HEK293 (cell line): ENCODE results near the gene FAM180A.

Experiments
- CTCF ChIA-PET: fragments of 350-600 bp; formaldehyde crosslinking; extraction: SDS; loops from one replicate; lab custom pipeline; 2021; ENCODE audit warnings: antibody characterized with exemption; lab: Yijun Ruan, JAX
- POLR2A ChIA-PET: fragments of 300-600 bp; formaldehyde crosslinking; extraction: SDS; loops from one replicate; lab custom pipeline; 2020; ENCODE audit warnings: antibody characterized with exemption, inconsistent platforms; lab: Yijun Ruan, JAX
- H3K27ac ChIP-seq: fragments of 200-500 bp; sonication (Bioruptor generic); 2 replicates; pipeline ENCODE4 v1.5.1; 2014; ENCODE audit warnings: low read depth, low read length, control low read depth, inconsistent platforms; ENCODE audit errors: extremely low read depth
- H3K36me3 ChIP-seq, 2 experiments: fragments of 200-500 bp in 1 of 2; sonication (Bioruptor generic) in 1 of 2; 1 replicate in 1 of 2; 2 replicates in 1 of 2; pipeline ENCODE4 v1.5.1; 2014 to 2017; ENCODE audit warnings: inconsistent platforms in 2 of 2, low read length in 2 of 2; ENCODE audit not compliant: control insufficient read depth in 2 of 2, insufficient read depth in 1 of 2
- H3K4me1 ChIP-seq: fragments of 200-500 bp; sonication (Bioruptor generic); 2 replicates; pipeline ENCODE4 v1.5.1; 2014; ENCODE audit warnings: mild to moderate bottlenecking, low read length, inconsistent platforms; ENCODE audit not compliant: control insufficient read depth, insufficient read depth
- H3K4me3 ChIP-seq: 2 replicates; pipeline ENCODE4 v1.5.1; 2011; ENCODE audit warnings: low read depth, mild to moderate bottlenecking, control low read depth, low read length, moderate library complexity
- H3K9me3 ChIP-seq: fragments of 200-500 bp; sonication (Bioruptor generic); 2 replicates; pipeline ENCODE4 v1.5.1; 2014; ENCODE audit warnings: low read depth, low read length, inconsistent platforms; ENCODE audit not compliant: control insufficient read depth, insufficient read depth
- KLF16 ChIP-seq: fragments of 450-650 bp; formaldehyde crosslinking; IDR thresholded peaks from 2 replicates; pipeline ENCODE4 v1.5.1; 2017; ENCODE audit warnings: missing biosample characterization, missing genetic modification characterization
- MEIS1 ChIP-seq: sonication (generic); formaldehyde crosslinking; IDR thresholded peaks from 2 replicates; pipeline ENCODE4 v1.8.1; 2022; ENCODE audit warnings: missing genetic modification reagents, mild to moderate bottlenecking, borderline replicate concordance
- SP3 ChIP-seq: fragments of 450-650 bp; formaldehyde crosslinking; IDR thresholded peaks from 2 replicates; pipeline ENCODE4 v1.5.1; 2016; ENCODE audit warnings: missing biosample characterization, missing genetic modification characterization
- ZBTB21 ChIP-seq: fragments of 450-650 bp; formaldehyde crosslinking; IDR thresholded peaks from 2 replicates; pipeline ENCODE4 v1.5.1; 2017; ENCODE audit warnings: missing biosample characterization, missing genetic modification characterization
- ZBTB44 ChIP-seq: fragments of 450-650 bp; IDR thresholded peaks from 2 replicates; pipeline ENCODE4 v1.5.1; 2018; ENCODE audit warnings: missing biosample characterization, mild to moderate bottlenecking, missing genetic modification characterization
- ZFHX2 ChIP-seq: fragments of 450-650 bp; formaldehyde crosslinking; conservative IDR thresholded peaks from 2 replicates; pipeline ENCODE4 v1.5.1; 2016; ENCODE audit warnings: missing biosample characterization, missing genetic modification characterization
- ZFP37 ChIP-seq: fragments of 450-650 bp; formaldehyde crosslinking; IDR thresholded peaks from 2 replicates; pipeline ENCODE4 v1.5.1; 2016; ENCODE audit warnings: missing biosample characterization, missing genetic modification characterization
- ZNF148 ChIP-seq: fragments of 450-650 bp; formaldehyde crosslinking; IDR thresholded peaks from 2 replicates; pipeline ENCODE4 v1.5.0; 2017; ENCODE audit warnings: missing biosample characterization, missing genetic modification characterization, borderline replicate concordance
- ZNF19 ChIP-seq: fragments of 450-650 bp; formaldehyde crosslinking; IDR thresholded peaks from 2 replicates; pipeline ENCODE4; 2016; ENCODE audit warnings: missing biosample characterization, missing genetic modification characterization, low read depth
- ZNF23 ChIP-seq: fragments of 450-650 bp; formaldehyde crosslinking; IDR thresholded peaks from 2 replicates; pipeline ENCODE4 v1.5.1; 2016; ENCODE audit warnings: missing biosample characterization, missing genetic modification characterization, borderline replicate concordance
- ZNF280D ChIP-seq: fragments of 450-650 bp; formaldehyde crosslinking; IDR thresholded peaks from 2 replicates; pipeline ENCODE4 v1.5.1; 2016; ENCODE audit warnings: missing biosample characterization, missing genetic modification characterization
- ZNF311 ChIP-seq: fragments of 450-650 bp; formaldehyde crosslinking; IDR thresholded peaks from 2 replicates; pipeline ENCODE4 v1.5.1; 2017; ENCODE audit warnings: missing biosample characterization, missing genetic modification characterization, borderline replicate concordance
- ZNF366 ChIP-seq: fragments of 450-650 bp; formaldehyde crosslinking; conservative IDR thresholded peaks from 2 replicates; pipeline ENCODE4 v1.5.1; 2016; ENCODE audit warnings: missing biosample characterization, missing genetic modification characterization
- ZNF426 ChIP-seq: fragments of 450-650 bp; formaldehyde crosslinking; IDR thresholded peaks from 2 replicates; pipeline ENCODE4 v1.5.1; 2017; ENCODE audit warnings: missing biosample characterization, missing genetic modification characterization, mild to moderate bottlenecking, inconsistent platforms, moderate library complexity
- ZNF488 ChIP-seq: fragments of 450-650 bp; formaldehyde crosslinking; IDR thresholded peaks from 2 replicates; pipeline ENCODE4 v1.5.1; 2016; ENCODE audit warnings: missing biosample characterization, missing genetic modification characterization
- ZNF513 ChIP-seq: fragments of 450-650 bp; IDR thresholded peaks from 2 replicates; pipeline ENCODE4 v1.5.1; 2018; ENCODE audit warnings: missing biosample characterization, missing genetic modification characterization
- ZNF530 ChIP-seq: fragments of 450-650 bp; formaldehyde crosslinking; IDR thresholded peaks from 2 replicates; pipeline ENCODE4 v1.5.1; 2016; ENCODE audit warnings: low read depth, missing biosample characterization, missing genetic modification characterization
- ZNF555 ChIP-seq: fragments of 450-650 bp; formaldehyde crosslinking; conservative IDR thresholded peaks from 2 replicates; pipeline ENCODE4 v1.5.1; 2017; ENCODE audit warnings: missing biosample characterization, mild to moderate bottlenecking, missing genetic modification characterization, inconsistent platforms
- ZNF664 ChIP-seq: fragments of 450-650 bp; formaldehyde crosslinking; IDR thresholded peaks from 2 replicates; pipeline ENCODE4 v1.5.1; 2016; ENCODE audit warnings: missing biosample characterization, missing genetic modification characterization

Gene FAM180A

GRCh38 chr7:135684136-135684535 lies 64.5 kb downstream of the FAM180A start:
- Histone ChIP-seq H3K9me3 (no peaks in the 10 kb centered on the region), H3K4me1 (no peaks in the 10 kb centered on the region), H3K27ac (no peak overlapping the region), H3K36me3 (peaks cover 0 to 67% of the 10 kb centered on the region in 2 experiments; a peak in 1 of 3 replicates), H3K4me3 (no peak overlapping the region)
- POLR2A ChIA-PET: no interaction called here
- CTCF ChIA-PET: interaction anchor here (0.6 kb wide), 1 partner anchor 28 kb away, joined by 3 read pairs; no protein-coding TSS in a partner anchor
- TF ChIP-seq KLF16 (tag by site-specific recombination): no peak
- TF ChIP-seq ZBTB21 (tag by site-specific recombination): no peak
- no peak for TF ChIP-seq ZNF530
- no peak for TF ChIP-seq ZNF23 (tag by site-specific recombination)
- no peak for TF ChIP-seq ZNF426 (tag by site-specific recombination)
- no peak for TF ChIP-seq ZNF664 (tag by site-specific recombination)
- TF ChIP-seq ZNF148 (tag by site-specific recombination): no peak
- TF ChIP-seq ZFP37 (tag by site-specific recombination): no peak
- TF ChIP-seq ZNF366 (tag by site-specific recombination): no peak
- no peak for TF ChIP-seq ZFHX2 (tag by site-specific recombination)
- no peak for TF ChIP-seq MEIS1 (CRISPR knock-in tag)
- no peak for TF ChIP-seq ZNF280D (tag by site-specific recombination)
- TF ChIP-seq ZNF555: no peak
- no peak for TF ChIP-seq ZNF19
- TF ChIP-seq SP3 (tag by site-specific recombination): no peak
- no peak for TF ChIP-seq ZNF513
- TF ChIP-seq ZNF311: no peak
- TF ChIP-seq ZBTB44 (tag by site-specific recombination): no peak
- no peak for TF ChIP-seq ZNF488 (tag by site-specific recombination)
